ENCODE measurements around the gene CDC16. TPM values are rescaled to one million over a fixed set of nuclear protein-coding genes. Genes with fewer than 3 reads are reported as not detected.

The CDC16 gene
- total RNA-seq, 1 experiment from 2014 or later: 61.1 TPM

DNA sequence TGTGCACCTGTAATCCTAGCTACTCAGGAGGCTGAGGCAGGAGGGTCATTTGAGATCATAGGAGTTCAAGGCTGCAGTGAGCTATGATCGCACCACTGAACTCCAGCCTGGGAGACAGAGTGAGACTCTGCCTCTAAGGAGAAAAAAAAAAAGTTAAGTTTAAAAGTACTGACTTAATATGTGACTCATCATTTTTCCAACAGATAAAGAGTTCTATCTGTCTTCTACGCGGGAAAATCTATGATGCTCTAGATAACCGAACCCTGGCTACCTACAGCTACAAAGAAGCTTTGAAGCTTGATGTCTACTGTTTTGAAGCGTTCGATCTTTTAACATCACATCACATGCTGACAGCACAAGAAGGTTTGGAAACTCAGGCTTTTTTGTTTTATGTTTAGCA is 7.2 kb downstream of the CDC16 start:
- Histone ChIP-seq H3K4me3 (ENCODE audit: low read depth, low read length, poor library complexity, severe bottlenecking) (no peak overlapping the region), H3K36me3 (ENCODE audit: insufficient read depth, low read length, poor library complexity, severe bottlenecking) (peaks cover 97% of the 10 kb centered on the region), H3K4me1 (ENCODE audit: insufficient read depth, low read length, poor library complexity, severe bottlenecking) (no peaks in the 10 kb centered on the region), H3K27ac (ENCODE audit: low read depth, low read length, poor library complexity, severe bottlenecking) (no peak overlapping the region), H3K9me3 (ENCODE audit: low read depth, low read length, poor library complexity, severe bottlenecking) (no peaks in the 10 kb centered on the region), H3K27me3 (replicated peaks; ENCODE audit: insufficient read depth, low read depth, low read length, poor library complexity) (no peaks in the 10 kb centered on the region)
- intact Hi-C loops (cut with micrococcal nuclease; ENCODE audit: unreplicated experiment): no loop called here
- ChIA-PET POLR2A (ENCODE audit: low non-redundant PET) (no interaction called here), CTCF (no interaction called here)
- TF ChIP-seq, protein P1, sequence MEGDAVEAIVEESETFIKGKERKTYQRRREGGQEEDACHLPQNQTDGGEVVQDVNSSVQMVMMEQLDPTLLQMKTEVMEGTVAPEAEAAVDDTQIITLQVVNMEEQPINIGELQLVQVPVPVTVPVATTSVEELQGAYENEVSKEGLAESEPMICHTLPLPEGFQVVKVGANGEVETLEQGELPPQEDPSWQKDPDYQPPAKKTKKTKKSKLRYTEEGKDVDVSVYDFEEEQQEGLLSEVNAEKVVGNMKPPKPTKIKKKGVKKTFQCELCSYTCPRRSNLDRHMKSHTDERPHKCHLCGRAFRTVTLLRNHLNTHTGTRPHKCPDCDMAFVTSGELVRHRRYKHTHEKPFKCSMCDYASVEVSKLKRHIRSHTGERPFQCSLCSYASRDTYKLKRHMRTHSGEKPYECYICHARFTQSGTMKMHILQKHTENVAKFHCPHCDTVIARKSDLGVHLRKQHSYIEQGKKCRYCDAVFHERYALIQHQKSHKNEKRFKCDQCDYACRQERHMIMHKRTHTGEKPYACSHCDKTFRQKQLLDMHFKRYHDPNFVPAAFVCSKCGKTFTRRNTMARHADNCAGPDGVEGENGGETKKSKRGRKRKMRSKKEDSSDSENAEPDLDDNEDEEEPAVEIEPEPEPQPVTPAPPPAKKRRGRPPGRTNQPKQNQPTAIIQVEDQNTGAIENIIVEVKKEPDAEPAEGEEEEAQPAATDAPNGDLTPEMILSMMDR (conservative IDR thresholded peaks at IDR 0.05; ENCODE audit: low read depth, low read length): no peak
- no peak for TF ChIP-seq EZH2 (IDR thresholded peaks at IDR 0.05; ENCODE audit: borderline replicate concordance, low read depth, low read length, poor library complexity, severe bottlenecking)
- no peak for DNase-seq (ENCODE audit: low spot score)
- BruUV-seq (replicated peaks): no TSS peak

DNA sequence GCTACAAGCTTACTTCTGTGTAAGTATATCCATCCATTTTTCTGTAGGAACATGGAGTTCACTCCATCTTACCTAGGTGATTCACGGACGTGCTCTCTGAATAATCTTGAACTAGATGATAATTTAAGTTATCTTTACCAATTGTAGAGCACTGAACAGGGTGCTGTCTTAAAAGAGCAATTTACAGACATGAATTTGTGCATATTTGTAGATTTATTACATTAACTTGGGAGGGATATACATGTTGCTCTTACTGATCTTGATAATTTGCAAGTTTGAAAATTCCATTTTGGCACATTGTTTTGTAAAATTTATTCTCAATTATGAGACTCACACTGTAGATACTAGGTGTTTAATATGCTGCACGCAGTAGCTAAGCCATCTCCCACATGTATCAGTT is 9.3 kb downstream of the CDC16 start:
- no peaks in the 10 kb centered on the region for H3K27me3 ChIP-seq (replicated peaks; ENCODE audit: insufficient read depth, low read depth, low read length, poor library complexity)
- ChIA-PET POLR2A (ENCODE audit: low non-redundant PET) (no interaction called here), CTCF (no interaction called here)
- TF ChIP-seq, protein P1 (conservative IDR thresholded peaks at IDR 0.05; ENCODE audit: low read depth, low read length): no peak
- no TSS peak for BruUV-seq (replicated peaks)
- no peaks in the 10 kb centered on the region for H3K9me3 ChIP-seq (ENCODE audit: low read depth, low read length, poor library complexity, severe bottlenecking)
- no peak overlapping the region for H3K4me3 ChIP-seq (ENCODE audit: low read depth, low read length, poor library complexity, severe bottlenecking)
- no peaks in the 10 kb centered on the region for H3K4me1 ChIP-seq (ENCODE audit: insufficient read depth, low read length, poor library complexity, severe bottlenecking)
- intact Hi-C loops (cut with micrococcal nuclease; ENCODE audit: unreplicated experiment): no loop called here
- no peak overlapping the region for H3K27ac ChIP-seq (ENCODE audit: low read depth, low read length, poor library complexity, severe bottlenecking)
- DNase-seq (ENCODE audit: low spot score): no peak
- peaks cover 97% of the 10 kb centered on the region for H3K36me3 ChIP-seq (ENCODE audit: insufficient read depth, low read length, poor library complexity, severe bottlenecking)

DNA sequence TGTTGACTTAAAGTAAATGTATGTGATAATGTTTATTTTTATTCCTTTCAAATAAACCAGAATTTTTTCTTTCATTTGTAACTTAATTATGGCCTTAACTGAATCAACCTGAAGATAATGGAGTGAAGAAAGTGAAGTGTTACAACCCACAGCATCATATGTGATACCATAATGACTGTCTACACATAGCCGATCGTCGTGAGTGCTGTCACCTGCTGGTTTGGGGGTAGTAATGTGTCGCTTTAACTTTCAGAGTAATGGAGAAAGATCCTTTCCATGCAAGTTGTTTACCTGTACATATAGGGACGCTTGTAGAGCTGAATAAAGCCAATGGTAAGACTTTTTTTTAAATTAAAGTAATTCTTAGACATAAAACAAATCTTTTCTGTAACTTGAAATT is 9.9 kb downstream of the CDC16 start:
- ChIA-PET CTCF (no interaction called here), POLR2A (ENCODE audit: low non-redundant PET) (no interaction called here)
- Histone ChIP-seq H3K4me1 (ENCODE audit: insufficient read depth, low read length, poor library complexity, severe bottlenecking) (no peaks in the 10 kb centered on the region), H3K9me3 (ENCODE audit: low read depth, low read length, poor library complexity, severe bottlenecking) (no peaks in the 10 kb centered on the region), H3K36me3 (ENCODE audit: insufficient read depth, low read length, poor library complexity, severe bottlenecking) (peaks cover 97% of the 10 kb centered on the region), H3K27me3 (replicated peaks; ENCODE audit: insufficient read depth, low read depth, low read length, poor library complexity) (no peaks in the 10 kb centered on the region), H3K27ac (ENCODE audit: low read depth, low read length, poor library complexity, severe bottlenecking) (no peak overlapping the region), H3K4me3 (ENCODE audit: low read depth, low read length, poor library complexity, severe bottlenecking) (no peak overlapping the region)
- intact Hi-C loops (cut with micrococcal nuclease; ENCODE audit: unreplicated experiment): no loop called here
- TF ChIP-seq, protein P1 (conservative IDR thresholded peaks at IDR 0.05; ENCODE audit: low read depth, low read length): no peak
- no peak for TF ChIP-seq EZH2 (IDR thresholded peaks at IDR 0.05; ENCODE audit: borderline replicate concordance, low read depth, low read length, poor library complexity, severe bottlenecking)
- no TSS peak for BruUV-seq (replicated peaks)
- no peak for DNase-seq (ENCODE audit: low spot score)

Data from A673 (cell line).